Activated CD8-positive, alpha-beta T cell treated with anti-CD3 and anti-CD28 coated beads for 36 hours (primary cell): ENCODE measurements around the gene SBF2. TPM values are rescaled to one million over a fixed set of nuclear protein-coding genes. Genes with fewer than 3 reads are reported as not detected.

Experiments used
- ATAC-seq: fragments of 200-7000 bp; cut with Tn5 transposase; one replicate; pipeline ENCODE4 v1.10.0; 2021; ENCODE audit warnings: mild to moderate bottlenecking, moderate library complexity
- CTCF ChIA-PET: fragments of 350-600 bp; sonication (Branson Sonifier 250); formaldehyde crosslinking; loops from one replicate; lab custom pipeline; 2021; ENCODE audit warnings: antibody characterized with exemption; lab: Charles Lee
- POLR2A ChIA-PET: fragments of 350-600 bp; sonication (Branson Sonifier 250); formaldehyde crosslinking; loops from one replicate; lab custom pipeline; 2021; ENCODE audit warnings: antibody characterized with exemption; lab: Charles Lee
- DNase-seq: peaks from one replicate; pipeline ENCODE4 v3.0.0-alpha.2; 2020
- H3K27ac Mint-ChIP-seq: one replicate; pipeline ENCODE4 v1.8.0; 2021; ENCODE audit warnings: mild to moderate bottlenecking, mixed read lengths
- H3K27me3 Mint-ChIP-seq: one replicate; pipeline ENCODE4 v1.8.0; 2021; ENCODE audit warnings: mixed read lengths
- H3K36me3 Mint-ChIP-seq: one replicate; pipeline ENCODE4 v1.8.0; 2021; ENCODE audit warnings: low read depth, mixed read lengths
- H3K4me1 Mint-ChIP-seq: one replicate; pipeline ENCODE4 v1.8.0; 2021; ENCODE audit warnings: low read depth, mixed read lengths
- H3K4me3 Mint-ChIP-seq: one replicate; pipeline ENCODE4 v1.8.0; 2021; ENCODE audit warnings: mild to moderate bottlenecking, moderate library complexity, mixed read lengths
- H3K9me3 Mint-ChIP-seq: one replicate; pipeline ENCODE4 v1.8.0; 2021; ENCODE audit warnings: mixed read lengths
- intact Hi-C: fragments of 100-400 bp; cut with micrococcal nuclease; formaldehyde crosslinking; loops from one replicate; pipeline ENCODE4 v1.10.0; 2022
- total RNA-seq, 2 experiments: library from RNA; stranded (reverse); gene quantifications; one replicate each; pipeline ENCODE4 v1.2.3, GENCODE V29; 2021
- TF ChIP-seq, protein P1 (sequence below): fragments of 200-600 bp; IDR thresholded peaks from one replicate; pipeline ENCODE4 v1.8.0; 2022; ENCODE audit warnings: antibody characterized with exemption, mild to moderate bottlenecking

Gene SBF2
- total RNA-seq, 2 experiments from 2014 or later, result 10.0 to 11.0 TPM

DNA sequence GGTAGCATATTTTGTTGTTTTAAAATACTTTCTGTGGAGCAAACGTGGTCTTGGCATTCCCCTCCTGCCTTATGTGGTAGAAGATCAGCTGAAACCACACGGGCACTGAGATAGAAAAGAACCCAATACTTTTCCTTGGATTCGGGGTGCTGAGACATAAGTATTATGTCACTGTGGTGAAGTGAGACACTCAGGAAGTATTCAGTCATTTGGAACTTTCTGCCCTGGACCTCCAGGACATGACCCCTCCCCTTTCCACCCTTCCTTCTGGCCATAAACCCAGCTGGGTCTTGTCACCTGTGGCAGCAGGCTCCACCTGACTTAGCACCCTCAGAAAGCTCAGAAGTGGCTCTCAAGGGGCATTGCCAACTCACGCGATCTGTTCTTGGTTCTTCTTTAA, 506.8 kb downstream of the SBF2 start:
- H3K36me3 Mint-ChIP-seq, result peaks cover 28% of the 10 kb centered on the region
- TF ChIP-seq, protein P1, sequence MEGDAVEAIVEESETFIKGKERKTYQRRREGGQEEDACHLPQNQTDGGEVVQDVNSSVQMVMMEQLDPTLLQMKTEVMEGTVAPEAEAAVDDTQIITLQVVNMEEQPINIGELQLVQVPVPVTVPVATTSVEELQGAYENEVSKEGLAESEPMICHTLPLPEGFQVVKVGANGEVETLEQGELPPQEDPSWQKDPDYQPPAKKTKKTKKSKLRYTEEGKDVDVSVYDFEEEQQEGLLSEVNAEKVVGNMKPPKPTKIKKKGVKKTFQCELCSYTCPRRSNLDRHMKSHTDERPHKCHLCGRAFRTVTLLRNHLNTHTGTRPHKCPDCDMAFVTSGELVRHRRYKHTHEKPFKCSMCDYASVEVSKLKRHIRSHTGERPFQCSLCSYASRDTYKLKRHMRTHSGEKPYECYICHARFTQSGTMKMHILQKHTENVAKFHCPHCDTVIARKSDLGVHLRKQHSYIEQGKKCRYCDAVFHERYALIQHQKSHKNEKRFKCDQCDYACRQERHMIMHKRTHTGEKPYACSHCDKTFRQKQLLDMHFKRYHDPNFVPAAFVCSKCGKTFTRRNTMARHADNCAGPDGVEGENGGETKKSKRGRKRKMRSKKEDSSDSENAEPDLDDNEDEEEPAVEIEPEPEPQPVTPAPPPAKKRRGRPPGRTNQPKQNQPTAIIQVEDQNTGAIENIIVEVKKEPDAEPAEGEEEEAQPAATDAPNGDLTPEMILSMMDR, result no peak
- ATAC-seq, result no peak
- H3K27ac Mint-ChIP-seq, result no peak overlapping the region
- ChIA-PET CTCF (interaction anchor here (1.5 kb wide), 1 partner anchor 29 kb away, joined by 5 read pairs; no protein-coding TSS in a partner anchor), POLR2A (no interaction called here)
- H3K27me3 Mint-ChIP-seq, result no peaks in the 10 kb centered on the region
- DNase-seq, result no peak
- H3K4me3 Mint-ChIP-seq, result no peak overlapping the region
- peaks cover 4% of the 10 kb centered on the region for H3K4me1 Mint-ChIP-seq
- no peaks in the 10 kb centered on the region for H3K9me3 Mint-ChIP-seq
- intact Hi-C loops, result no loop called here

DNA sequence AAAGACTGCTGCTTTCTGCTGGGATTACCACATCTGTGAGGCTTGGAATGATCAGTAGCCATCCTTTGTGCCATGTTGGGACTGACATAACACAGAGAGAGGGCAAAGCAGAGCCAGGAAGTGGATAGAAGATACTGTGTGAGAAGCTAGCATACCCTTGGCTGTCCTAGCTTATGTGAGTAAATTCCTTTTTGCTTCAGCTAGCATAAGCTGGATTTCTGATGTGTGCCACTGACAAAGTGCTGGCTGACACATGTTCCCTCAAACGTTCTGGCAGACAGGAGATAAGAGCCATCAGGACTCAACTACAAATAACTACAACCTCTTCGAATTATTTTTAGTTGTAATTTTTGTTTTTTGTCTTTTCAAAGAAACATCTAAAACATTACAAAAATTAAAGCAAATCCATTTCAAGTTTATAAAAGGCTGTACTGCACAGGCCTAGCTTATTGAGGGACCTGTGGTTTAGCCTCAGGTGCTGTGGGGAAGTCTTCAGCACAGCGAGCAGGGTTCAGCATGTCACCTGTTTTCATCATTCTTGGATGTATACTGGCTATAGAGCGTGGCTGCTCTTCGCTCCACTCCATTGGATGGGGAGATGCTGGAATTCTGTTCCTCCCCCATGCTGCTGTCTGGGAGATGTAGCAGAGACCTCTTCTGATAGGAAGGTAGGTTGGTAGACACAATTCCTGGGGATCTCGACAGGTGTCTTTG, 509.3 kb downstream of the SBF2 start:
- Mint-ChIP-seq H3K4me3 (no peak overlapping the region), H3K4me1 (no peaks in the 10 kb centered on the region), H3K9me3 (no peaks in the 10 kb centered on the region), H3K27me3 (no peaks in the 10 kb centered on the region), H3K27ac (no peak overlapping the region), H3K36me3 (peaks cover 31% of the 10 kb centered on the region)
- TF ChIP-seq, protein P1, result no peak
- DNase-seq, result no peak
- no peak for ATAC-seq
- intact Hi-C loops, result no loop called here
- POLR2A ChIA-PET, result no interaction called here
- CTCF ChIA-PET, result interaction anchor here (0.6 kb wide), 1 partner anchor 76 kb away, joined by 3 read pairs; no protein-coding TSS in a partner anchor

DNA sequence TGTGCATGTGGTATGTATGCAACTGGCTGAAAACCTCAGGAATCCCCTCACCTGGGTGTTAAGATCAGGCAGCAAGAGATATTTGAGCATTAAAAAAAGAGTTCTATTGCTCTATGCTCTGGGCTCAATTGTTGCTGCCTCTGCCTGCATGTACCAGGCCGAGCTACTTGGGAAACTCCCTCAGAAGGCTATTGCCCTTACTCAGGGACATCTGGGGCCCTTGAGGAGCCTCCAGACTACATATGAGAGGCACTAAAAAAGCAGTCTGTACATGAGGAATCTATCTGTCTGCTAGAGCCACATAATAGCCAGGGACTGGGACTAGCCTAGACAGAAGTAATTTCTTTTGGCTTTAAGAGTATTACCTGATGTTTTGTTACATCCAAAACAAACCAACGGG, 510.0 kb downstream of the SBF2 start:
- POLR2A ChIA-PET, result no interaction called here
- DNase-seq, result no peak
- H3K36me3 Mint-ChIP-seq, result peaks cover 31% of the 10 kb centered on the region
- no peaks in the 10 kb centered on the region for H3K9me3 Mint-ChIP-seq
- H3K27ac Mint-ChIP-seq, result no peak overlapping the region
- intact Hi-C loops, result no loop called here
- H3K4me1 Mint-ChIP-seq, result no peaks in the 10 kb centered on the region
- CTCF ChIA-PET, result interaction anchor here (0.6 kb wide), 1 partner anchor 77 kb away, joined by 3 read pairs; no protein-coding TSS in a partner anchor
- H3K4me3 Mint-ChIP-seq, result no peak overlapping the region
- H3K27me3 Mint-ChIP-seq, result no peaks in the 10 kb centered on the region
- TF ChIP-seq, protein P1, result no peak
- ATAC-seq, result no peak

DNA sequence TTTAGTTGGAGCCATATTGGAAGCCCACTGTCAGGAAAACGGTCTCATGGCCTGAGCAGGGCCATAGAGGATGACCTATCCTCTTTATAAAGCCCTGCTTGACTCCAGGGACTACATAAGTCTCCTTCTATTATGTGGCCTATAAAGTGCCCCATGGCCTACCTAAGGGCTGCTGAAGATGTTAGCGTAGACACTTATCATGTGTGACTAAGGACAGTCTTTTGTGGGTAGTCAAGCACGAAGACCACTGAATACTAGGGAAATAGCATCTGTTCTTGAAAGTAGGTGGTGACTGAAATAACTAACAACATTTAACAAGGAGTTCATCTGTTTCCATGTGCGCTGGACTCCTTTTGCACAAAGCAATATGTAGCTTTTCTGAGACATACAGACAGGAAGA, 513.1 kb downstream of the SBF2 start:
- Mint-ChIP-seq H3K4me1 (no peaks in the 10 kb centered on the region), H3K36me3 (peaks cover 23% of the 10 kb centered on the region), H3K4me3 (no peak overlapping the region), H3K27me3 (no peaks in the 10 kb centered on the region), H3K9me3 (no peaks in the 10 kb centered on the region), H3K27ac (no peak overlapping the region)
- intact Hi-C loops, result no loop called here
- TF ChIP-seq, protein P1, result no peak
- ChIA-PET CTCF (interaction anchor here (0.8 kb wide), 1 partner anchor 23 kb away, joined by 3 read pairs; no protein-coding TSS in a partner anchor), POLR2A (interaction anchor here (1.5 kb wide), 1 partner anchor 22 kb away, joined by 4 read pairs; no protein-coding TSS in a partner anchor)
- no peak for DNase-seq
- ATAC-seq, result no peak

DNA sequence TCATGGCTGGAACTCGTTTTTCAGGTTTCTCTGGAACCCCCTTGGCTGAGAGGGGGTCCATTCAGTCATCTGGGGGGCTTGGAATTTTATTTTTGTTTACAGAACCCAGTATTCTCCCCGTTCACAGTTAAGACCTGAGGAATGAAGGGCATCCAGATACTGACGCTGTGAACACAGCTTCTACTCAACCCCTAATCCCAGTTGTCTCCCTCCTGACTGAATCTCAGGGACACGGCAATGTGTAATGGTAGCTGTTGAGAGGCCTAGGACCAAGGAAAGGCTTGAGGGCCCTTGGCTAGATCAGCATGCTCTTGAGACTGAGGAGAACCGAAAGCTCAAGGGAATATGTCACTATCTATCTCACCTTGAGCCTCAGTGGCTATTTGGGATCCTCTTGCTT, 516.5 kb downstream of the SBF2 start:
- Mint-ChIP-seq H3K9me3 (no peaks in the 10 kb centered on the region), H3K27ac (no peak overlapping the region), H3K4me1 (no peaks in the 10 kb centered on the region), H3K27me3 (no peaks in the 10 kb centered on the region), H3K36me3 (peaks cover 19% of the 10 kb centered on the region), H3K4me3 (no peak overlapping the region)
- ChIA-PET CTCF (no interaction called here), POLR2A (no interaction called here)
- no peak for ATAC-seq
- TF ChIP-seq, protein P1, result no peak
- no peak for DNase-seq
- intact Hi-C loops, result no loop called here
